ENCODE data around the gene ZNF653. TPM values are rescaled to one million over a fixed set of nuclear protein-coding genes. Genes with fewer than 3 reads are reported as not detected.
"Not testable (repeated sequence)": the region's sequence is repeated elsewhere in the genome, so short reads cannot be mapped to it uniquely, and the experiment has no call there.

ZNF653 gene
- total RNA-seq, 2 donors from 2014 or later: 5.4 to 25.0 TPM

DNA sequence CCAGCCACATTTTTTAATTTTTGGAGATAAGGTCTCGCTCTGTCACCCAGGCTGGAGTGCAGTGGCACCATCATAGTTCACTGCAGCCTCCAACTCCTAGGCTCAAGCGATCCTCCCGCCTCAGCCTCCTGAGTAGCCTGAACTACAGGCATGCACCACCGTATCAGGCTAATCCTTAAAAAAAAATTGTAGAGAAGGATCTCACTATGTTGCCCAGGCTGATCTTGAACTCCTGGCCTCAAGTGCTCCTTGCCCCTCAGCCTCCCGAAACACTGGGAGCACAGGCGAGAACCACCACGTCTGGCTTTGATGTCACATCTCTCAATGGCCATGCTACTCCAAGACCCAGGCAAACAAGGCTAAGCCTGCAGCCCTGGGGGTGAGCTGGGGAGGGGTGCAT, 49.0 kb downstream of the ZNF653 start:
- DNase-seq (ENCODE audit: low spot score): no peak
- Histone ChIP-seq H3K9me3 (no peaks in the 10 kb centered on the region), H3K4me1 (ENCODE audit: control insufficient read depth in 1 of 2, low read depth in 2 of 2) (no peaks in the 10 kb centered on the region), H3K27ac (no peak overlapping the region), H3K36me3 (no peaks in the 10 kb centered on the region), H3K27me3 (replicated peaks; ENCODE audit: insufficient read depth) (no peaks in the 10 kb centered on the region), H3K4me3 (no peak overlapping the region)
- no peak for ATAC-seq (ENCODE audit: insufficient number of reproducible peaks, low FRiP score, low read depth)
- no peak for TF ChIP-seq CTCF (IDR thresholded peaks at IDR 0.05)

GRCh38 chr19:11455233-11455554, 50.4 kb downstream of the ZNF653 start:
- H3K4me1 ChIP-seq (ENCODE audit: control insufficient read depth in 1 of 2, low read depth in 2 of 2); DNase-seq (ENCODE audit: low spot score); H3K9me3 ChIP-seq; H3K4me3 ChIP-seq; H3K27me3 ChIP-seq (replicated peaks; ENCODE audit: insufficient read depth); H3K36me3 ChIP-seq; H3K27ac ChIP-seq; ATAC-seq (ENCODE audit: insufficient number of reproducible peaks, low FRiP score, low read depth): not testable (repeated sequence)

DNA sequence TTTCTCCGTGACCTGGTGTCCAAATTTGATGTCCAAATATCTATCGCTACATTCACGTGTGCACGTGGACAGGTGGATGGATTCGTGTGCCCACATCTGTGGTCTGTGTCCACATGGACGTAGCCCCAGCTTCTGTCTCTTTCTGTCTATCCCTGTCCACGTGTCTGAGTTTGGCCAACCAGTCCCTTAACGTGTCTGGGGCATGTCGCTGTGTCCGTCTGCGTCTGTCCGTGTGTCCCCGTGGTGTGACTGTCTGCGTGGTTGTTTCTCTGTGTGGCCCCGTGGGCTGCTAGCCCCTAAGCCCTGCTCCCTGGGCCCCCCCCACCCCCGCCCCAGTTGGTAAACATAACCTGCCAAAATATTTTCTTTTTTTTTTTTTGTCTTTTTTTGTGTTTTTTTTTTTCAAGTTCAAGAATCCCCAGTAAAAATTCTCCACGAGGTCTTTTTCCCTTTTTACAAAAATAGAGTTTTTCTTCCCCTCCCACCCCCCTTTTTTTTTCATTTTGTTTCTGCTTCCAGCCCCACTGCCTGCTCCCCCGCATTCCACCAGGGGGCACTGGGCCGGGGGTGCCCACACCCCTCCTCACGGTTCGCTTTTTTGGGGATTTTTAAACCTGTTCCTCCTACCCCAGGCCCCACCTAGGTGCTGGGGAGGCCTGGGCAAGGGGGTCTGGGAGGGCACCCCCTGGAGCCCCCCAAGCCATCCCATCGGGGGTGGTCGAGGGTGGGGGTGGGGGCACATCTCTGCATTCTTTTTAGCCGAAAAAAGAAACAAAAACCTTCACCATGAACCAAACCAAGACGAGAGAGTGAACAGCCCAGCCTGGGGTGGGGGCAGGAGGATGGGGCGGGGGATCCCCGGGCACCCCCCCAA, 51.9 kb downstream of the ZNF653 start:
- Histone ChIP-seq H3K4me3 (no peak overlapping the region), H3K27ac (no peak overlapping the region), H3K27me3 (replicated peaks; ENCODE audit: insufficient read depth) (no peaks in the 10 kb centered on the region), H3K9me3 (no peaks in the 10 kb centered on the region), H3K4me1 (ENCODE audit: control insufficient read depth in 1 of 2, low read depth in 2 of 2) (no peaks in the 10 kb centered on the region), H3K36me3 (peaks cover 10% of the 10 kb centered on the region)
- DNase-seq (ENCODE audit: low spot score) (no peak), ATAC-seq (ENCODE audit: insufficient number of reproducible peaks, low FRiP score, low read depth) (no peak)
- peak; percentile 10 for TF ChIP-seq CTCF (IDR thresholded peaks at IDR 0.05)

DNA sequence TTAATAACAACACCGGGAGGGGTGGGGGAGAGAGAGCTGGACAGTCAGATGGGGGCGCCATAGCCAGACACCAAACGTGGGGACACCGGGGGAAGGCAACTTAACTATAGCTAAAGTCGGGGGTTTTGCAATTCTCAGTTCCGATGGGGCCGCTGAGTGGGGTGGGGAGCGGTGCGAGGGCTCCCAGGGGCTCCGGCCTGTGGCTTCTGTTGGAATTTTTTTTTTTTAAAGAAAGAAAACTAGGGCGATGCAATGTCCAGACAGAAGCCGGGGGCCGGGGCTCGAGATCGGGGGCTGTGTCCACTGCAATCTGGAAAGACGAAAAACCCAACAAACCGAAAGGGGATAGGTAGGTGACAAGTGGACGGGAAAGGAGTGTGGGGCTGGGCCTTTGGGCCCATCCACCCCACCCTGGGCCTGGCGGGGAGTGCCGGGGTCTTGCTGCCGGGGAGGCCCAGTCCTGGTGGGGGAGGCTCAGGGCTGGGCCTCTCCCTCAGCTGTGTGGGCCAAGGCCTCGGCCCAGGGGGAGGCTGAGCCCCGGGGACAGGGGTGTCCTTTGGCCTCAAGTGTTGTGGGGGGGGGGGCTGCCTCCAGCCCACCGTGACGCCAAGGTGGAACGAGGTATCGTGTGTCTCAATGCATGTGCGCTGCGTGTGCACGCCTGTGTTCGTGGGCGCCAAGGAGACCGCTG, 52.9 kb downstream of the ZNF653 start:
- H3K27ac ChIP-seq: no peak overlapping the region
- H3K27me3 ChIP-seq (replicated peaks; ENCODE audit: insufficient read depth): no peaks in the 10 kb centered on the region

DNA sequence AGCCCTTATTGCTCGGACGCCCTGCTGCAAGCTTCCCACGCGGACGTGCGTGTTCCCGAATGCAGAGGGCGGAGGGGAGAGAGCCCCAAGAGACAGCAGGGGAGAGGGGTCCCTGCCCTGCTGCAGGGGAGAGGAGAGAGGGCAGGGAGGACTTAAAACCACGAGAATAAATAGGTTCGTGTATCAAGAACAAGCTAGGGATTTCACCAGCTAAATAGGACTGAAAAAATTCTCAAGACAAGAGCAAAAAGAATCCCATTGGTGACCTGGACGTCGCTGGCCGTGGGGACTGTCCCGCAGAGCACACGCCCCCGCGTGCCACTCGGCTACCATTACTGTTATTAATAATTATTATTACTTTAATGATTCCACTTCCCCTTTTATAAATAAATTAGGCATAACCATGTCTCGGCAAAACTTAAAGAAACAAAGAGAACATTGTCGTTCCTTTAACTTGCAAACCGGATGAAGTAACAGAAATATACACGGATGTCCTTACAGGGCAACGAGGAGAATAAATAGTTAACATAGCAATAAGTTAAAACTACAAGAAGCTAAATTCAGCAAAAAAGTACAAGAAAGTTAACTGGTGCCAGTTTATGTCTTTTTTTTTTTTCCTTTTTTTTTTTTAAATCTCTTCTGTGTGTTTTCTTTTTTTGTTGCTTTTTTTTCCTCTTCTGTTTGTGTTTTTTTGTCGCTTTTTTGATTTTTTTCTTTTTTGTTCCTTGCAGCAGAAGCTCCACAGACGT, 53.6 kb downstream of the ZNF653 start:
- TF ChIP-seq CTCF (IDR thresholded peaks at IDR 0.05): no peak
- Histone ChIP-seq H3K4me1 (ENCODE audit: control insufficient read depth in 1 of 2, low read depth in 2 of 2) (no peaks in the 10 kb centered on the region), H3K27me3 (replicated peaks; ENCODE audit: insufficient read depth) (no peaks in the 10 kb centered on the region), H3K27ac (no peak overlapping the region), H3K4me3 (no peak overlapping the region), H3K36me3 (peaks cover 26% of the 10 kb centered on the region), H3K9me3 (no peaks in the 10 kb centered on the region)
- ATAC-seq (ENCODE audit: insufficient number of reproducible peaks, low FRiP score, low read depth) (no peak), DNase-seq (ENCODE audit: low spot score) (no peak)

More for the DNA sequence above, 52.9 kb downstream of the ZNF653 start:
- peaks cover 19% of the 10 kb centered on the region for H3K36me3 ChIP-seq
- DNase-seq (ENCODE audit: low spot score) (no peak), ATAC-seq (ENCODE audit: insufficient number of reproducible peaks, low FRiP score, low read depth) (no peak)
- H3K4me1 ChIP-seq (ENCODE audit: control insufficient read depth in 1 of 2, low read depth in 2 of 2): no peaks in the 10 kb centered on the region
- TF ChIP-seq CTCF (IDR thresholded peaks at IDR 0.05): no peak
- H3K4me3 ChIP-seq: no peak overlapping the region
- no peaks in the 10 kb centered on the region for H3K9me3 ChIP-seq

All from thoracic aorta (tissue), 2 donors.